HEK293T (cell line): Measurements from ENCODE around the gene C15orf61.

Source experiments
- CTCF ChIA-PET: fragments of 350-600 bp; formaldehyde crosslinking; extraction: SDS; loops from one replicate; lab custom pipeline; 2021; ENCODE audit warnings: antibody characterized with exemption, inconsistent platforms; lab: Yijun Ruan, JAX
- POLR2A ChIA-PET: fragments of 350-600 bp; formaldehyde crosslinking; extraction: SDS; loops from one replicate; lab custom pipeline; 2020; ENCODE audit warnings: antibody characterized with exemption, inconsistent platforms; lab: Yijun Ruan, JAX
- DNase-seq: peaks from one replicate; pipeline ENCODE4 v3.0.0; 2012; ENCODE audit warnings: mixed read lengths; ENCODE audit errors: extremely low spot score
- ARNT ChIP-seq: fragments of 450-650 bp; IDR thresholded peaks from 2 replicates; pipeline ENCODE4 v1.6.1; 2017; ENCODE audit warnings: mild to moderate bottlenecking
- BHLHE40 ChIP-seq: fragments of 450-650 bp; IDR thresholded peaks from 2 replicates; pipeline ENCODE4 v1.6.1; 2016; ENCODE audit warnings: mild to moderate bottlenecking, moderate library complexity, borderline replicate concordance
- CTBP1 ChIP-seq: fragments of 450-650 bp; IDR thresholded peaks from 2 replicates; pipeline ENCODE4 v1.6.1; 2016; ENCODE audit warnings: borderline replicate concordance
- ELF4 ChIP-seq: fragments of 450-650 bp; IDR thresholded peaks from 2 replicates; pipeline ENCODE4 v1.6.1; 2017; ENCODE audit warnings: antibody characterized with exemption
- FOXA1 ChIP-seq: fragments of 450-650 bp; IDR thresholded peaks from 2 replicates; pipeline ENCODE4 v1.6.1; 2016; ENCODE audit warnings: mild to moderate bottlenecking
- FOXK2 ChIP-seq: fragments of 450-650 bp; IDR thresholded peaks from 2 replicates; pipeline ENCODE4 v1.6.1; 2016; ENCODE audit warnings: mild to moderate bottlenecking
- FOXM1 ChIP-seq: fragments of 450-650 bp; IDR thresholded peaks from 2 replicates; pipeline ENCODE4 v1.6.1; 2017; ENCODE audit warnings: mild to moderate bottlenecking, borderline replicate concordance
- HDGF ChIP-seq: fragments of 450-650 bp; IDR thresholded peaks from 2 replicates; pipeline ENCODE4 v1.6.1; 2017; ENCODE audit warnings: antibody characterized with exemption, borderline replicate concordance
- L3MBTL2 ChIP-seq: fragments of 450-650 bp; conservative IDR thresholded peaks from 2 replicates; pipeline ENCODE4 v1.6.1; 2016; ENCODE audit warnings: mild to moderate bottlenecking
- LEF1 ChIP-seq: fragments of 450-650 bp; IDR thresholded peaks from 2 replicates; pipeline ENCODE4 v1.6.1; 2017; ENCODE audit warnings: mild to moderate bottlenecking, borderline replicate concordance
- NFRKB ChIP-seq: fragments of 450-650 bp; IDR thresholded peaks from 2 replicates; pipeline ENCODE4 v1.6.1; 2016; ENCODE audit warnings: mild to moderate bottlenecking, moderate library complexity
- SP1 ChIP-seq: fragments of 450-650 bp; IDR thresholded peaks from 2 replicates; pipeline ENCODE4 v1.6.1; 2017
- SUZ12 ChIP-seq: fragments of 450-650 bp; IDR thresholded peaks from 2 replicates; pipeline ENCODE4 v1.6.1; 2016; ENCODE audit warnings: mild to moderate bottlenecking
- TARDBP ChIP-seq: fragments of 450-650 bp; IDR thresholded peaks from 2 replicates; pipeline ENCODE4 v1.6.1; 2016
- ZNF384 ChIP-seq: fragments of 450-650 bp; IDR thresholded peaks from 2 replicates; pipeline ENCODE4 v1.6.1; 2016
- TF ChIP-seq, protein P1 (sequence below): fragments of 450-650 bp; IDR thresholded peaks from 2 replicates; pipeline ENCODE4 v1.6.1; 2016

Gene C15orf61

DNA sequence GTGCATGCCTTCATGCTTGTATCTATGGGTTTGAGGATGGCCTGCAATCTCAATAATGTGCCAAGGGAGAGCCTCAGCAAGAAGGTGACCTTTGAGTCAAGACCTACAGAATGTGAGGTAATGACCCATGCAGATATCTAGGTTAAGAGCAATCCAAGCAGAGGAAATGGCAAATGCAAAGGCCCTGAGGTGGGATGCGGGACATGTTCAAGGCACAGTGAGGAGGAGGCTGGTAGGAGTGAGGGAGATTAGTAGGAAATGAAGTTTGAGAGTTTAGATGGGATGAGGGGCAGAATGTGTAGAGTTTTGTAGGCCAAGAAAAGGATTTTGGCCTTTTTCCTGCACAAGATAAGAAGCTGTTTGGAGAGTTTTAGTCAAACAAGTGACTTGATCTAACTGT is 16.8 kb downstream of the C15orf61 start:
- CTCF ChIA-PET, result no interaction called here
- POLR2A ChIA-PET, result interaction anchor here (1.2 kb wide), 1 partner anchor 16 kb away, joined by 3 read pairs; no protein-coding TSS in a partner anchor
- TF ChIP-seq FOXA1, result no peak
- TF ChIP-seq TARDBP, result no peak
- TF ChIP-seq FOXK2, result no peak
- TF ChIP-seq L3MBTL2, result no peak
- no peak for TF ChIP-seq ELF4
- no peak for TF ChIP-seq BHLHE40
- no peak for TF ChIP-seq CTBP1
- TF ChIP-seq, protein P1, sequence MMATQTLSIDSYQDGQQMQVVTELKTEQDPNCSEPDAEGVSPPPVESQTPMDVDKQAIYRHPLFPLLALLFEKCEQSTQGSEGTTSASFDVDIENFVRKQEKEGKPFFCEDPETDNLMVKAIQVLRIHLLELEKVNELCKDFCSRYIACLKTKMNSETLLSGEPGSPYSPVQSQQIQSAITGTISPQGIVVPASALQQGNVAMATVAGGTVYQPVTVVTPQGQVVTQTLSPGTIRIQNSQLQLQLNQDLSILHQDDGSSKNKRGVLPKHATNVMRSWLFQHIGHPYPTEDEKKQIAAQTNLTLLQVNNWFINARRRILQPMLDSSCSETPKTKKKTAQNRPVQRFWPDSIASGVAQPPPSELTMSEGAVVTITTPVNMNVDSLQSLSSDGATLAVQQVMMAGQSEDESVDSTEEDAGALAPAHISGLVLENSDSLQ, result no peak
- no peak for TF ChIP-seq FOXM1
- TF ChIP-seq ZNF384, result no peak
- no peak for TF ChIP-seq NFRKB
- TF ChIP-seq SP1, result no peak
- TF ChIP-seq SUZ12, result no peak
- TF ChIP-seq HDGF, result no peak
- no peak for TF ChIP-seq LEF1
- no peak for TF ChIP-seq ARNT
- DNase-seq, result no peak

DNA sequence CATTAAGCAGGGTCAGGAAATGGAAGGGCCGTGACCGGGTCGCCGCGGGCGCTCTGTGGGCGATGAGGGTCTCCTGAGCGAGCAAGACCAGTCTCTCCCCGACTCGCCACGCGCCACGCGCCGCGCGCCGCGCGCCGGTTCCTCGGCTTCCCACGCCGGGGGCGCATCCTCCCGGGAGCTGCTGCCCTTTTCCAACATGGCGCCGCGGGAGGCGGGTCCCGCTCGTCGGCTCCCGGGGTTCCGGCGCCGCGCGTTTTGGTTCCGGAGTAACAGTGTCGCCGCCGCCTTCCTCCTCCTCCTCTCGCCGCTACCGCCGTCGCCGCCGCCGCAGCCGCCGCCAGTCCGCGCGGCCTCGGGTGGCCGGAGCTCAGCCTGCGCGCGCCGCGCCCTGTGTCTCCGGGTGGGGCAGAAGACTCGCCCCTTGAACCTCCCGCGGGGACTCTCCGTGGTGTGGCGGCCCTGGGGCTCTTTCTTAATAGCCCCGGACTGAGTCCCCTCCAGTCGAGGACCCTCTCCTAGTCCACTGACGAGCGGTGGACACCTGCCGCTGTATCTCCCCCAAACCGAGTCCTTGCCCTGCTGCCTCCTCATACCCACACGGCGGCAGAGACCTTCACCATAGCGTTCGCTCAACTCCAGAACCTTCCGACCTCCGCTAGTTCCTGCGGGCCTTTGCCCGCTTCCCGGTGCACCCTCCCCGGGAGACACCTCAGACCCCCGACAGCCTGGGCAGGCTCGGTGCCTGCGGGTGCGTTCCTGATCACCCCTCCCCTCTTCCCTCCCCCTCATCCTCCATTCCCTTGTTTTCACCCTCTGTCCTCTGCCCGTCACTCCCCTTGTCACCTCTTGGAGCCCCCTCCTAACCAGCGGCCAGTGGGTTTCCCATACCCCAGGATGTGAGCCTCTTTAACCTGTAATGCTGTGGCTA is 21.8 kb downstream of the C15orf61 start, which contains the start of gene MAP2K5:
Gene MAP2K5 (plus strand): TSS at position 284 of the 928 bp plus-strand sequence. CDS start 633 bp downstream, at position 917.
- ChIA-PET POLR2A (interaction anchor here (0.6 to 2.8 kb wide), 24 partner anchors 9 to 1221 kb away, joined by 3 to 22 read pairs (median 4); partner anchors contain the start of gene C15orf61), CTCF (no interaction called here)
- TF ChIP-seq L3MBTL2 (peak; percentile 41; the same call in 1 of the 2 replicates), SP1 (no peak), ELF4 (no peak), CTBP1 (no peak), BHLHE40 (no peak), SUZ12 (no peak)
- DNase-seq, result peak; percentile 78

GRCh38 chr15:67543348-67543718 is 22.4 kb downstream of the C15orf61 start:
- POLR2A ChIA-PET, result interaction anchor here (0.8 to 2.8 kb wide), 2 partner anchors 22 to 1220 kb away, joined by 3 to 22 read pairs; partner anchors contain the start of gene C15orf61
- peak; percentile 29 for DNase-seq
- TF ChIP-seq ZNF384, result no peak
- TF ChIP-seq, protein P1, result peak; percentile 90
- CTCF ChIA-PET, result no interaction called here

GRCh38 chr15:67544475-67544874 is 23.5 kb downstream of the C15orf61 start:
- CTCF ChIA-PET, result no interaction called here

GRCh38 chr15:67545864-67546263 is 24.9 kb downstream of the C15orf61 start:
- TF ChIP-seq LEF1 (no peak), FOXK2 (no peak), ARNT (no peak), SUZ12 (no peak), NFRKB (no peak), CTBP1 (no peak), SP1 (no peak), ELF4 (no peak), BHLHE40 (no peak), HDGF (no peak), FOXM1 (no peak), FOXA1 (no peak), L3MBTL2 (no peak)
- TF ChIP-seq, protein P1, result no peak
- POLR2A ChIA-PET, result no interaction called here
- CTCF ChIA-PET, result interaction anchor here (0.6 kb wide), 3 partner anchors 111 to 692 kb away, joined by 3 to 4 read pairs (median 4); no protein-coding TSS in a partner anchor
- DNase-seq, result no peak

More at GRCh38 chr15:67544475-67544874, 23.5 kb downstream of the C15orf61 start:
- TF ChIP-seq L3MBTL2 (no peak), TARDBP (no peak), SUZ12 (no peak), NFRKB (no peak), FOXA1 (no peak), ARNT (no peak), ELF4 (no peak), BHLHE40 (no peak), FOXK2 (no peak), HDGF (no peak)
- TF ChIP-seq, protein P1, result no peak
- DNase-seq, result no peak
- POLR2A ChIA-PET, result interaction anchor here (0.6 to 2.8 kb wide), 2 partner anchors 23 to 82 kb away, joined by 3 to 22 read pairs; partner anchors contain the start of gene C15orf61
